Mesenchymal stem cell (in vitro differentiated cells and primary cell): ENCODE results near the gene ZNF106.

ENCODE experiments used
- DNase-seq: peaks from one replicate; pipeline ENCODE4 v3.0.0-alpha.2; 2013
- H2AFZ ChIP-seq: one replicate; pipeline ENCODE4 v1.6.1; 2013; ENCODE audit warnings: low read depth, mild to moderate bottlenecking, control low read depth, inconsistent platforms, low read length, moderate library complexity
- H2AK5ac ChIP-seq: 2 replicates; pipeline ENCODE4 v1.6.1; 2013; ENCODE audit warnings: low read length, moderate library complexity, mild to moderate bottlenecking, inconsistent platforms; ENCODE audit not compliant: severe bottlenecking
- H2BK120ac ChIP-seq: one replicate; pipeline ENCODE4 v1.6.1; 2013; ENCODE audit warnings: low read depth, mild to moderate bottlenecking, inconsistent platforms, low read length, moderate library complexity
- H2BK12ac ChIP-seq, 2 experiments: one replicate each; pipeline ENCODE4 v1.6.1; 2013; ENCODE audit warnings: inconsistent platforms in 2 of 2, low read length in 2 of 2, mild to moderate bottlenecking in 2 of 2, moderate library complexity in 2 of 2, control low read depth in 1 of 2
- H2BK15ac ChIP-seq: one replicate; pipeline ENCODE4 v1.6.1; 2013; ENCODE audit warnings: mild to moderate bottlenecking, low read depth, inconsistent platforms; ENCODE audit not compliant: poor library complexity, severe bottlenecking
- H2BK5ac ChIP-seq: 2 replicates; pipeline ENCODE4 v1.6.1; 2013; ENCODE audit warnings: low read depth, mild to moderate bottlenecking, low read length, control low read depth, inconsistent platforms; ENCODE audit not compliant: poor library complexity, severe bottlenecking
- H3K14ac ChIP-seq, 2 experiments: one replicate each; pipeline ENCODE4 v1.6.1; 2013; ENCODE audit warnings: inconsistent platforms in 2 of 2, low read length in 2 of 2, control low read depth in 1 of 2, mild to moderate bottlenecking in 1 of 2, moderate library complexity in 1 of 2
- H3K18ac ChIP-seq, 2 experiments: one replicate each; pipeline ENCODE4 v1.6.1; 2013; ENCODE audit warnings: inconsistent platforms in 2 of 2, low read length in 2 of 2, control low read depth in 1 of 2, low read depth in 1 of 2, mild to moderate bottlenecking in 1 of 2
- H3K23ac ChIP-seq, 2 experiments: one replicate each; pipeline ENCODE4 v1.6.1; 2013; ENCODE audit warnings: inconsistent platforms in 2 of 2, low read length in 2 of 2, mild to moderate bottlenecking in 2 of 2, moderate library complexity in 2 of 2, control low read depth in 1 of 2
- H3K27ac ChIP-seq: 2 replicates; pipeline ENCODE4 v1.5.1; 2013; ENCODE audit warnings: mild to moderate bottlenecking, moderate library complexity, low read length, control low read depth, inconsistent platforms; ENCODE audit not compliant: poor library complexity, severe bottlenecking
- H3K27me3 ChIP-seq, 2 experiments: 2 replicates each; pipeline versions ENCODE4 v1.6.1 to v1.7.0; 2013; ENCODE audit warnings: low read length in 2 of 2, mild to moderate bottlenecking in 2 of 2, moderate library complexity in 2 of 2, control low read depth in 1 of 2, inconsistent platforms in 1 of 2; ENCODE audit not compliant: control insufficient read depth in 1 of 2, insufficient read depth in 1 of 2
- H3K36me3 ChIP-seq, 2 experiments: 2 replicates each; pipeline versions ENCODE4 v1.6.1 to v1.7.0; 2013; ENCODE audit warnings: low read length in 2 of 2, control low read depth in 1 of 2, inconsistent platforms in 1 of 2, low read depth in 1 of 2, mild to moderate bottlenecking in 1 of 2; ENCODE audit not compliant: insufficient read depth in 2 of 2, control insufficient read depth in 1 of 2
- H3K4ac ChIP-seq, 2 experiments: one replicate each; pipeline ENCODE4 v1.6.1; 2013; ENCODE audit warnings: inconsistent platforms in 2 of 2, low read length in 2 of 2, mild to moderate bottlenecking in 2 of 2, moderate library complexity in 2 of 2, control low read depth in 1 of 2, low read depth in 1 of 2
- H3K4me1 ChIP-seq: 2 replicates; pipeline ENCODE4 v1.6.1; 2013; ENCODE audit warnings: low read depth, low read length, control low read depth; ENCODE audit not compliant: control insufficient read depth, insufficient read depth
- H3K4me2 ChIP-seq: 2 replicates; pipeline ENCODE4 v1.6.1; 2013; ENCODE audit warnings: low read length, mild to moderate bottlenecking, inconsistent platforms; ENCODE audit not compliant: poor library complexity, severe bottlenecking
- H3K4me3 ChIP-seq, 2 experiments: 2 replicates each; pipeline versions ENCODE4 v1.5.1 to v1.7.0; 2013; ENCODE audit warnings: low read length in 2 of 2, mild to moderate bottlenecking in 2 of 2, control low read depth in 1 of 2, low read depth in 1 of 2; ENCODE audit not compliant: insufficient read depth in 1 of 2
- H3K79me1 ChIP-seq: replicated peaks from 2 replicates; pipeline ENCODE4 v1.6.1; 2013; ENCODE audit warnings: mild to moderate bottlenecking, control low read depth, low read length, inconsistent platforms; ENCODE audit not compliant: poor library complexity, severe bottlenecking
- H3K9ac ChIP-seq: 2 replicates; pipeline ENCODE4 v1.7.0; 2013; ENCODE audit warnings: mild to moderate bottlenecking, low read length, moderate library complexity
- H3K9me3 ChIP-seq: 2 replicates; pipeline ENCODE4 v1.7.0; 2013; ENCODE audit warnings: mild to moderate bottlenecking, low read length; ENCODE audit not compliant: control insufficient read depth
- H4K8ac ChIP-seq: one replicate; pipeline ENCODE4 v1.6.1; 2013; ENCODE audit warnings: inconsistent platforms, mild to moderate bottlenecking, low read length, moderate library complexity
- H4K91ac ChIP-seq: one replicate; pipeline ENCODE4 v1.6.1; 2013; ENCODE audit warnings: mild to moderate bottlenecking, low read length, inconsistent platforms
- WGBS: methylation state at CpG from one replicate; pipeline ENCODE4 v1.1.7; 2013; ENCODE audit warnings: mixed read lengths; 5-methylcytosine and 5-hydroxymethylcytosine counted together

The ZNF106 gene

GRCh38 chr15:42450425-42450790, 40.5 kb downstream of the ZNF106 start:
- H4K8ac ChIP-seq, result no peak overlapping the region
- H4K91ac ChIP-seq, result no peak overlapping the region
- H3K4me2 ChIP-seq, result no peak overlapping the region
- no peak overlapping the region for H3K18ac ChIP-seq
- H3K27me3 ChIP-seq, result no peaks in the 10 kb centered on the region
- H2BK120ac ChIP-seq, result no peak overlapping the region
- H2BK12ac ChIP-seq, result no peak overlapping the region
- H3K36me3 ChIP-seq, result peaks cover 26 to 80% of the 10 kb centered on the region in 2 experiments
- no peak overlapping the region for H2BK5ac ChIP-seq
- H3K4me1 ChIP-seq, result peaks cover 3% of the 10 kb centered on the region
- WGBS, result 99% methylated on average over 3 of the region's 4 CpGs
- no peak overlapping the region for H2AFZ ChIP-seq
- H3K4me3 ChIP-seq, result no peak overlapping the region
- H3K9me3 ChIP-seq, result no peaks in the 10 kb centered on the region
- no peak overlapping the region for H3K23ac ChIP-seq
- H2AK5ac ChIP-seq, result no peak overlapping the region
- no peak overlapping the region for H3K27ac ChIP-seq
- H3K9ac ChIP-seq, result no peak overlapping the region
- DNase-seq, result no peak
- no peak overlapping the region for H3K14ac ChIP-seq
- H2BK15ac ChIP-seq, result no peak overlapping the region
- H3K79me1 ChIP-seq, result peaks cover 24% of the 10 kb centered on the region
- no peak overlapping the region for H3K4ac ChIP-seq

GRCh38 chr15:42449770-42450424, 41.0 kb downstream of the ZNF106 start:
- no peak overlapping the region for H2BK5ac ChIP-seq
- no peak overlapping the region for H2BK15ac ChIP-seq
- no peak overlapping the region for H2BK120ac ChIP-seq
- no peak overlapping the region for H3K23ac ChIP-seq
- no peak overlapping the region for H3K27ac ChIP-seq
- no peaks in the 10 kb centered on the region for H3K27me3 ChIP-seq
- no peak overlapping the region for H2BK12ac ChIP-seq
- H3K4me2 ChIP-seq, result no peak overlapping the region
- no peak overlapping the region for H3K14ac ChIP-seq
- DNase-seq, result no peak
- H2AFZ ChIP-seq, result no peak overlapping the region
- 97% methylated on average over 13 of the region's 13 CpGs for WGBS
- peaks cover 23% of the 10 kb centered on the region for H3K79me1 ChIP-seq
- H4K8ac ChIP-seq, result no peak overlapping the region
- no peak overlapping the region for H2AK5ac ChIP-seq
- H3K4me1 ChIP-seq, result peaks cover 3% of the 10 kb centered on the region
- no peak overlapping the region for H3K9ac ChIP-seq
- no peak overlapping the region for H4K91ac ChIP-seq
- H3K18ac ChIP-seq, result no peak overlapping the region
- H3K4ac ChIP-seq, result no peak overlapping the region
- H3K4me3 ChIP-seq, result no peak overlapping the region
- peaks cover 26 to 85% of the 10 kb centered on the region in 2 experiments for H3K36me3 ChIP-seq
- H3K9me3 ChIP-seq, result no peaks in the 10 kb centered on the region

GRCh38 chr15:42448281-42448680, 42.7 kb downstream of the ZNF106 start:
- WGBS, result 99% methylated on average over 6 of the region's 6 CpGs
- H3K79me1 ChIP-seq, result peaks cover 28% of the 10 kb centered on the region
- no peak overlapping the region for H3K4ac ChIP-seq
- H2BK5ac ChIP-seq, result no peak overlapping the region
- no peaks in the 10 kb centered on the region for H3K27me3 ChIP-seq
- H3K9me3 ChIP-seq, result no peaks in the 10 kb centered on the region
- no peak overlapping the region for H3K4me3 ChIP-seq
- H3K18ac ChIP-seq, result no peak overlapping the region
- no peak overlapping the region for H4K8ac ChIP-seq
- H3K23ac ChIP-seq, result no peak overlapping the region
- no peak overlapping the region for H4K91ac ChIP-seq
- H3K4me1 ChIP-seq, result peaks cover 2% of the 10 kb centered on the region
- no peak overlapping the region for H2BK120ac ChIP-seq
- no peak overlapping the region for H2BK12ac ChIP-seq
- H3K36me3 ChIP-seq, result peaks cover 35 to 88% of the 10 kb centered on the region in 2 experiments
- H3K27ac ChIP-seq, result no peak overlapping the region
- no peak for DNase-seq
- no peak overlapping the region for H2AK5ac ChIP-seq
- H2AFZ ChIP-seq, result no peak overlapping the region
- H3K14ac ChIP-seq, result no peak overlapping the region
- H2BK15ac ChIP-seq, result no peak overlapping the region
- no peak overlapping the region for H3K4me2 ChIP-seq
- no peak overlapping the region for H3K9ac ChIP-seq

- no peak overlapping the region for H2BK15ac ChIP-seq
- H3K4me3 ChIP-seq, result no peak overlapping the region
- no peak overlapping the region for H2BK5ac ChIP-seq
- H3K9ac ChIP-seq, result no peak overlapping the region
- H2AK5ac ChIP-seq, result no peak overlapping the region
- no peak overlapping the region for H4K91ac ChIP-seq
- H3K4me1 ChIP-seq, result peaks cover 2% of the 10 kb centered on the region
- H3K4me2 ChIP-seq, result no peak overlapping the region
- H3K4ac ChIP-seq, result no peak overlapping the region
- 94% methylated on average over 2 of the region's 2 CpGs for WGBS
- no peak overlapping the region for H2BK12ac ChIP-seq
- H3K27ac ChIP-seq, result no peak overlapping the region
- no peaks in the 10 kb centered on the region for H3K27me3 ChIP-seq
- no peaks in the 10 kb centered on the region for H3K9me3 ChIP-seq
- H2AFZ ChIP-seq, result no peak overlapping the region
- H3K23ac ChIP-seq, result no peak overlapping the region
- no peak for DNase-seq
- H3K14ac ChIP-seq, result no peak overlapping the region
- no peak overlapping the region for H2BK120ac ChIP-seq
- peaks cover 35 to 88% of the 10 kb centered on the region in 2 experiments for H3K36me3 ChIP-seq
- peaks cover 26% of the 10 kb centered on the region for H3K79me1 ChIP-seq
- H4K8ac ChIP-seq, result no peak overlapping the region
- H3K18ac ChIP-seq, result no peak overlapping the region
Observed at GRCh38 chr15:42447599-42447998, 43.3 kb downstream of the ZNF106 start.
